ENCODE measurements around the gene MYBBP1A. TPM values are rescaled to one million over a fixed set of nuclear protein-coding genes. Genes with fewer than 3 reads are reported as not detected.

Gene MYBBP1A
- total and polyA plus RNA-seq, 4 donors, result 12.2 to 23.3 (median 20.0) TPM

GRCh38 chr17:4499431-4500190 is 55.6 kb downstream of the MYBBP1A start:
- H3K4me1 ChIP-seq (ENCODE audit: control insufficient read depth in 4 of 4, insufficient read depth in 4 of 4, low read length in 3 of 4), result peaks cover 9 to 38% (median 27%) of the 10 kb centered on the region in 4 donors
- no peak overlapping the region for H3K27ac ChIP-seq (ENCODE audit: low read depth in 1 of 2, low read length in 2 of 2)
- 4% methylated on average over 53 of the region's 53 CpGs for WGBS
- TF ChIP-seq ZBTB33 (IDR thresholded peaks at IDR 0.05), result no peak
- TF ChIP-seq RXRA (IDR thresholded peaks at IDR 0.05), result no peak
- no peak for TF ChIP-seq MAX (IDR thresholded peaks at IDR 0.05)
- TF ChIP-seq NR2F2 (IDR thresholded peaks at IDR 0.05), result no peak
- TF ChIP-seq JUND (IDR thresholded peaks at IDR 0.05), result no peak
- no peak for TF ChIP-seq GABPA (IDR thresholded peaks at IDR 0.05 in 1 of 2, conservative IDR thresholded peaks at IDR 0.05 in 1 of 2)
- TF ChIP-seq CTCF (IDR thresholded peaks at IDR 0.05; ENCODE audit: low read depth, low read length, missing input control), result no peak
- TF ChIP-seq FOXA1 (IDR thresholded peaks at IDR 0.05), result no peak
- no peak for TF ChIP-seq HNF4G (IDR thresholded peaks at IDR 0.05)
- TF ChIP-seq REST (IDR thresholded peaks at IDR 0.05), result no peak
- no peak for TF ChIP-seq EGR1 (IDR thresholded peaks at IDR 0.05; ENCODE audit: low read depth in 2 of 2)
- no peaks in the 10 kb centered on the region for H3K9me3 ChIP-seq (ENCODE audit: control insufficient read depth in 4 of 4, low read length in 3 of 4)
- no peaks in the 10 kb centered on the region for H3K36me3 ChIP-seq (ENCODE audit: control insufficient read depth in 4 of 4, insufficient read depth in 3 of 4, low read depth in 1 of 4, low read length in 3 of 4)
- peak overlapping the region; percentile 20 to 68 (median 44) for H3K4me3 ChIP-seq (ENCODE audit: low read depth in 1 of 3, low read length in 3 of 3)
- no peak overlapping the region for H3K9ac ChIP-seq (ENCODE audit: low read depth in 1 of 2, low read length in 2 of 2)
- no peak for DNase-seq (ENCODE audit: low spot score)
- no peaks in the 10 kb centered on the region for H3K27me3 ChIP-seq (ENCODE audit: control insufficient read depth in 4 of 4, insufficient read depth in 4 of 4, low read length in 3 of 4)

GRCh38 chr17:4498461-4499397 is 56.5 kb downstream of the MYBBP1A start, which contains the start of gene SPNS2:
TSS of gene SPNS2 (plus strand) at chr17:4498881. CDS start at chr17:4499048, 167 bp downstream.
- Histone ChIP-seq H3K27ac (ENCODE audit: low read depth in 1 of 2, low read length in 2 of 2) (peak within 1 kb of the TSS; percentile 82 to 86), H3K27me3 (ENCODE audit: control insufficient read depth in 4 of 4, insufficient read depth in 4 of 4, low read length in 3 of 4) (no peaks in the 10 kb centered on the region), H3K4me1 (ENCODE audit: control insufficient read depth in 4 of 4, insufficient read depth in 4 of 4, low read length in 3 of 4) (peaks cover 9 to 38% (median 27%) of the 10 kb centered on the region in 4 donors), H3K9ac (ENCODE audit: low read depth in 1 of 2, low read length in 2 of 2) (peak within 1 kb of the TSS; percentile 49 to 65), H3K36me3 (ENCODE audit: control insufficient read depth in 4 of 4, insufficient read depth in 3 of 4, low read depth in 1 of 4, low read length in 3 of 4) (no peaks in the 10 kb centered on the region), H3K4me3 (ENCODE audit: low read depth in 1 of 3, low read length in 3 of 3) (peak within 1 kb of the TSS; percentile 20 to 68 (median 44)), H3K9me3 (ENCODE audit: control insufficient read depth in 4 of 4, low read length in 3 of 4) (no peaks in the 10 kb centered on the region)
- WGBS, result 1% methylated on average over 117 of the region's 117 CpGs
- DNase-seq (ENCODE audit: low spot score), result peak; percentile 50
- TF ChIP-seq YY1 (IDR thresholded peaks at IDR 0.05), result no peak
- no peak for TF ChIP-seq JUND (IDR thresholded peaks at IDR 0.05)
- no peak for TF ChIP-seq ATF3 (IDR thresholded peaks at IDR 0.05)
- no peak for TF ChIP-seq TAF1 (conservative IDR thresholded peaks at IDR 0.05)
- no peak for TF ChIP-seq FOXA1 (IDR thresholded peaks at IDR 0.05)
- no peak for TF ChIP-seq RXRA (IDR thresholded peaks at IDR 0.05)
- no peak for TF ChIP-seq EGR1 (IDR thresholded peaks at IDR 0.05; ENCODE audit: low read depth in 2 of 2)
- TF ChIP-seq CTCF (IDR thresholded peaks at IDR 0.05; ENCODE audit: low read depth, low read length, missing input control), result no peak
- no peak for TF ChIP-seq NR2F2 (IDR thresholded peaks at IDR 0.05)
- TF ChIP-seq MAX (IDR thresholded peaks at IDR 0.05), result no peak
- TF ChIP-seq SP1 (IDR thresholded peaks at IDR 0.05), result no peak
- TF ChIP-seq HNF4G (IDR thresholded peaks at IDR 0.05), result no peak

Data from liver (tissue), 9 donors.